Adrenal gland (tissue), 5 donors: Measurements from ENCODE around the gene SCAPER.

Source experiments
- POLR2A ChIP-seq, 2 donors: fragments of 450-650 bp; IDR thresholded peaks; one replicate each; pipeline ENCODE4 v1.6.1; 2017; ENCODE audit warnings: antibody characterized with exemption in 2 of 2, mild to moderate bottlenecking in 2 of 2, moderate library complexity in 1 of 2
- TF ChIP-seq, protein P1 (sequence below), 6 experiments: fragments of 450-650 bp in 4 of 6; fragments of 200-600 bp in 2 of 6; sonication (generic) in 1 of 6; IDR thresholded peaks; 1 replicate in 5 of 6; 2 replicates in 1 of 6; pipeline versions ENCODE4 v1.5.1 to v1.8.0; 2016 to 2021; ENCODE audit warnings: antibody characterized with exemption in 6 of 6, mild to moderate bottlenecking in 2 of 6, moderate library complexity in 1 of 6
- donor health status: DM: no; HTN: no; CAD: no.

DNA sequence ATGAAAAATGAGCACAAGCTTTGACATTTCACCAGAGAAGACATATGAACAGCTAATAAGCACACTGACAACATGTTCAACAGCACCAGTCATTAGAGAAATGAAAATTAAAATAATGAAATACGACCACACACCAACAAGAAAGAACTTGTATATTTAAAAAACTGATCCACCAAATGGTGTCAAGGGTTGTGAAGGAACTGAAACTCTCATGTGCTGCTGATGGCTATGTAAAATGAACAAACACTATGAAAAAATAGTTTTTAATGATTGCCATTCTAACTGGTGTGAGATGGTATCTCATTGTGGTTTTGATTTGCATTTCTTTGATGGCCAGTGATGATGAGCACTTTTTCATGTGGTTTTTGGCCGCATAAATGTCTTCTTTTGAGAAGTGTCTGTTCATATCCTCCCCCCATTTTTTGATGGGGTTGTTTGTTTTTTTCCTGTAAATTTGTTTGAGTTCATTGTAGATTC is 193.8 kb downstream of the SCAPER start:
- TF ChIP-seq, protein P1, sequence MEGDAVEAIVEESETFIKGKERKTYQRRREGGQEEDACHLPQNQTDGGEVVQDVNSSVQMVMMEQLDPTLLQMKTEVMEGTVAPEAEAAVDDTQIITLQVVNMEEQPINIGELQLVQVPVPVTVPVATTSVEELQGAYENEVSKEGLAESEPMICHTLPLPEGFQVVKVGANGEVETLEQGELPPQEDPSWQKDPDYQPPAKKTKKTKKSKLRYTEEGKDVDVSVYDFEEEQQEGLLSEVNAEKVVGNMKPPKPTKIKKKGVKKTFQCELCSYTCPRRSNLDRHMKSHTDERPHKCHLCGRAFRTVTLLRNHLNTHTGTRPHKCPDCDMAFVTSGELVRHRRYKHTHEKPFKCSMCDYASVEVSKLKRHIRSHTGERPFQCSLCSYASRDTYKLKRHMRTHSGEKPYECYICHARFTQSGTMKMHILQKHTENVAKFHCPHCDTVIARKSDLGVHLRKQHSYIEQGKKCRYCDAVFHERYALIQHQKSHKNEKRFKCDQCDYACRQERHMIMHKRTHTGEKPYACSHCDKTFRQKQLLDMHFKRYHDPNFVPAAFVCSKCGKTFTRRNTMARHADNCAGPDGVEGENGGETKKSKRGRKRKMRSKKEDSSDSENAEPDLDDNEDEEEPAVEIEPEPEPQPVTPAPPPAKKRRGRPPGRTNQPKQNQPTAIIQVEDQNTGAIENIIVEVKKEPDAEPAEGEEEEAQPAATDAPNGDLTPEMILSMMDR (IDR thresholded peaks at IDR 0.05), result no peak
- TF ChIP-seq POLR2A (IDR thresholded peaks at IDR 0.05), result no peak
